Endodermal cell (in vitro differentiated cells): Measurements from ENCODE around the gene KLK6. TPM values are rescaled to one million over a fixed set of nuclear protein-coding genes. Genes with fewer than 3 reads are reported as not detected.
A peak's percentile ranks its signal among the peaks of the same experiment; 100 is the strongest.

Experiments used
- DNase-seq: peaks from one replicate; pipeline ENCODE4 v3.0.0-alpha.2; 2017
- H3K27ac ChIP-seq: 2 replicates; pipeline ENCODE4 v1.5.1; 2013; ENCODE audit warnings: mild to moderate bottlenecking, low read depth, low read length, moderate library complexity
- H3K27me3 ChIP-seq: 2 replicates; pipeline ENCODE4 v1.6.1; 2013; ENCODE audit warnings: mild to moderate bottlenecking, low read length, moderate library complexity; ENCODE audit not compliant: insufficient read depth, control insufficient read depth, poor library complexity, severe bottlenecking
- H3K36me3 ChIP-seq: 2 replicates; pipeline ENCODE4 v1.7.0; 2013; ENCODE audit warnings: mild to moderate bottlenecking, low read length, moderate library complexity; ENCODE audit not compliant: control insufficient read depth, insufficient read depth
- H3K4me1 ChIP-seq: one replicate; pipeline ENCODE4 v1.7.0; 2013; ENCODE audit warnings: low read length; ENCODE audit not compliant: control insufficient read depth, insufficient read depth
- H3K4me3 ChIP-seq: 2 replicates; pipeline ENCODE4 v1.5.1; 2013; ENCODE audit warnings: mild to moderate bottlenecking, low read length, moderate library complexity
- H3K9ac ChIP-seq: 2 replicates; pipeline ENCODE4 v1.6.1; 2013; ENCODE audit warnings: mild to moderate bottlenecking, low read length, moderate library complexity; ENCODE audit not compliant: poor library complexity, severe bottlenecking; ENCODE audit errors: extremely low read depth
- H3K9me3 ChIP-seq: 2 replicates; pipeline ENCODE4 v1.6.1; 2013; ENCODE audit warnings: mild to moderate bottlenecking, low read length, moderate library complexity; ENCODE audit not compliant: control insufficient read depth
- H3K27ac Mint-ChIP-seq: 2 replicates; pipeline ENCODE4 v1.8.0; 2020; ENCODE audit warnings: mixed read lengths
- H3K27me3 Mint-ChIP-seq: 2 replicates; pipeline ENCODE4 v1.8.0; 2021; ENCODE audit warnings: mild to moderate bottlenecking, mixed read lengths; ENCODE audit not compliant: insufficient read depth
- H3K36me3 Mint-ChIP-seq: 2 replicates; pipeline ENCODE4 v1.8.0; 2020; ENCODE audit warnings: low read depth, mixed read lengths
- H3K4me1 Mint-ChIP-seq: 2 replicates; pipeline ENCODE4 v1.8.0; 2020; ENCODE audit warnings: mixed read lengths
- H3K4me3 Mint-ChIP-seq: 2 replicates; pipeline ENCODE4 v1.8.0; 2020; ENCODE audit warnings: mild to moderate bottlenecking, moderate library complexity, mixed read lengths
- H3K9me3 Mint-ChIP-seq: 2 replicates; pipeline ENCODE4 v1.8.0; 2020; ENCODE audit warnings: mild to moderate bottlenecking, mixed read lengths
- CTCF ChIP-seq: fragments of 200-600 bp; sonication (generic); conservative IDR thresholded peaks from 2 replicates; pipeline ENCODE4 v1.5.0; 2021; ENCODE audit warnings: antibody characterized with exemption, mild to moderate bottlenecking
- WGBS, 2 experiments: methylation state at CpG; one replicate each; pipeline versions ENCODE4 v1.1.5 to v1.1.7; 2013; ENCODE audit warnings: missing lambda C conversion rate in 2 of 2, mixed read lengths in 1 of 2; ENCODE audit not compliant: insufficient coverage in 1 of 2, insufficient read length in 1 of 2; 5-methylcytosine and 5-hydroxymethylcytosine counted together
- total RNA-seq, 2 donors: library from RNA; stranded (reverse); fragmentation: NEBNext Ultra II Directional in 1 of 2; extraction: Animal tissue kit (Norgen Biotek cat#: 25700) in 1 of 2; gene quantifications; 2 replicates in 1 of 2; 3 replicates in 1 of 2; pipeline ENCODE4 v1.2.1, GENCODE V29; 2021

KLK6 gene
- total RNA-seq, 2 donors from 2014 or later = 0.86 to 0.93 TPM

GRCh38 chr19:50925734-50926133 is 43.7 kb downstream of the KLK6 start:
- 94 to 100% methylated on average over 1 to 2 of the region's 2 CpGs for WGBS, 2 experiments
- Histone ChIP-seq H3K27me3 (peaks cover 28% of the 10 kb centered on the region), H3K4me3 (no peak overlapping the region), H3K4me1 (no peaks in the 10 kb centered on the region), H3K27ac (no peak overlapping the region), H3K9me3 (no peaks in the 10 kb centered on the region), H3K9ac (no peak overlapping the region), H3K36me3 (no peaks in the 10 kb centered on the region)
- H3K9me3 Mint-ChIP-seq = no peaks in the 10 kb centered on the region
- TF ChIP-seq CTCF = no peak
- H3K4me1 Mint-ChIP-seq = peaks cover 11% of the 10 kb centered on the region
- DNase-seq = no peak
- H3K36me3 Mint-ChIP-seq = no peaks in the 10 kb centered on the region
- H3K27me3 Mint-ChIP-seq = peaks cover 72% of the 10 kb centered on the region
- no peak overlapping the region for H3K27ac Mint-ChIP-seq
- H3K4me3 Mint-ChIP-seq = no peak overlapping the region

- Histone ChIP-seq H3K9ac (no peak overlapping the region), H3K36me3 (no peaks in the 10 kb centered on the region), H3K27me3 (peaks cover 30% of the 10 kb centered on the region), H3K9me3 (no peaks in the 10 kb centered on the region), H3K27ac (no peak overlapping the region), H3K4me1 (no peaks in the 10 kb centered on the region), H3K4me3 (no peak overlapping the region)
- H3K36me3 Mint-ChIP-seq = no peaks in the 10 kb centered on the region
- TF ChIP-seq CTCF = no peak
- H3K4me1 Mint-ChIP-seq = peaks cover 11% of the 10 kb centered on the region
- peaks cover 73% of the 10 kb centered on the region for H3K27me3 Mint-ChIP-seq
- DNase-seq = no peak
- no peak overlapping the region for H3K27ac Mint-ChIP-seq
- H3K9me3 Mint-ChIP-seq = no peaks in the 10 kb centered on the region
- no peak overlapping the region for H3K4me3 Mint-ChIP-seq
- 61 to 87% methylated on average over 3 to 6 of the region's 6 CpGs for WGBS, 2 experiments
Measured at GRCh38 chr19:50924586-50924985, 44.8 kb downstream of the KLK6 start.

GRCh38 chr19:50922317-50922853 is 47.0 kb downstream of the KLK6 start:
- Mint-ChIP-seq H3K36me3 (no peaks in the 10 kb centered on the region), H3K27me3 (peaks cover 76% of the 10 kb centered on the region), H3K4me3 (no peak overlapping the region), H3K4me1 (peaks cover 11% of the 10 kb centered on the region), H3K27ac (peak overlapping the region; percentile 23), H3K9me3 (no peaks in the 10 kb centered on the region)
- 39 to 66% methylated on average over 14 to 21 of the region's 21 CpGs for WGBS, 2 experiments
- Histone ChIP-seq H3K36me3 (no peaks in the 10 kb centered on the region), H3K27me3 (peaks cover 52% of the 10 kb centered on the region), H3K9ac (no peak overlapping the region), H3K9me3 (no peaks in the 10 kb centered on the region), H3K4me3 (no peak overlapping the region), H3K4me1 (no peaks in the 10 kb centered on the region), H3K27ac (no peak overlapping the region)
- DNase-seq = peak; percentile 95
- TF ChIP-seq CTCF = peak; percentile 95
